Islet precursor cell (in vitro differentiated cells): ENCODE measurements around the gene HYAL2.
"Not testable (repeated sequence)": the region's sequence is repeated elsewhere in the genome, so short reads cannot be mapped to it uniquely, and the experiment has no call there.

Experiments
- DNase-seq: peaks from one replicate; pipeline ENCODE4 v3.0.0-alpha.2; 2018

HYAL2 gene

GRCh38 chr3:50287262-50287661 is 35.3 kb downstream of the HYAL2 start:
- peak; percentile 38 for DNase-seq

- DNase-seq = peak; percentile 48
Observed at GRCh38 chr3:50286322-50287227, 36.0 kb downstream of the HYAL2 start.

GRCh38 chr3:50284121-50284520 is 38.4 kb downstream of the HYAL2 start:
- DNase-seq = peak; percentile 30

DNA sequence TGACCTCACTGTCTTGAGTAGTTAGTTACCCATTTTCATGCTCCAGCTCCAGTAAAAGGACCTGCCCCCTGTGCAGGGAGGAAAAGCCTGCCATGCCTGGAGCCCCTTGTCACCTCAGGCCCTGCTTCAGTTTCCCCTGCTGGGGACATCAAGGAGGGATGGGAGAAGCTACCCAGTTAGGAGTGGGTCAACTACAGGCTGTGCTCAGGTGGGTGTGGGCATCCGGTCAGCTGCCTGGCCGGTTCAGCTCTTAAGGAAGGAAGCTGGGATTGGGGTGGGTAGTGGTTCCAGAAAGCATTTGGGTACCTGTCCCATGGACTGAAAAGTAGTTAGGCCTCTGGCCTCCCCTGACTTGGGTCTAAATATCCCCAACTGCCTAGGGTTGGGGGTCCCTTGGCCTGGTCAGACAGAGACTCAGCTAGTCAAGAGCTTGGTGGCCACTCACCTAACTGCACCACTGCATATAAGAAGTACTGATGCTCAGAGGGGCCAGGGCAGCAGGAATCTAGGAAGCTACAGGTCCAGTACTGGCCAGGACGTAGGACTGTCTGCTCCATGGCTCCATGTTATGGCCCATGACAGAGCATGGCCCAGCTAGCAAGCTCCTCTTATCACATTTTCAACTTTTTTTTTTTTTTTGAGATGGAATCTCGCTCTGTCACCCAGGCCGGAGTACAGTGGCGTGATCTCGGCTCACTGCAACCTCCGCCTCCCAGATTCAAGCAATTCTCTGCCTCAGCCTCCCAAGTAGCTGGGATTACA is 43.1 kb downstream of the HYAL2 start:
- no peak for DNase-seq

- DNase-seq = no peak
Observed at GRCh38 chr3:50278880-50279224, 43.7 kb downstream of the HYAL2 start, which contains the start of gene LSMEM2. TSS of gene LSMEM2 (plus strand) at chr3:50279087. CDS start at chr3:50279114, 27 bp downstream.

GRCh38 chr3:50278123-50278879 is 44.2 kb downstream of the HYAL2 start:
- no peak for DNase-seq

DNA sequence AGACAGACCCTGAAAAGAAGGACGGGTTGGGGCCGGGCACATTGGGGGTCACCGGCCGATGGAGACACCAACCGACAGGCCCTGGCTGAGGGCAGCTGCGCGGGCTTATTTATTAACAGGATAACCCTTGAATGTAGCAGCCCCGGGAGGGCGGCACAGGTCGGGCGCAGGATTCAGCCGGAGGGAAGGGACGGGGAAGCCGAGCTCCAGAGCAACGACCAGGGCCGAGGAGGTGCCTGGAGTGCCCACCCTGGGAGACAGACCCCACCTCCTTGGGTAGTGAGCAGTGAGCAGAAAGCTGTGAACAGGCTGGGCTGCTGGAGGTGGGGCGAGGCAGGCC is 45.8 kb downstream of the HYAL2 start:
- no peak for DNase-seq

GRCh38 chr3:50275996-50276761 is 46.4 kb downstream of the HYAL2 start:
- no peak for DNase-seq

GRCh38 chr3:50275141-50275995 is 47.2 kb downstream of the HYAL2 start:
- no peak for DNase-seq

GRCh38 chr3:50274371-50275104 is 48.0 kb downstream of the HYAL2 start:
- DNase-seq = peak; percentile 87

- no peak for DNase-seq
Observed at GRCh38 chr3:50273689-50274065, 48.9 kb downstream of the HYAL2 start.

GRCh38 chr3:50272911-50273688 is 49.4 kb downstream of the HYAL2 start:
- DNase-seq = peak; percentile 93

GRCh38 chr3:50272538-50272910 is 50.0 kb downstream of the HYAL2 start:
- not testable (repeated sequence) for DNase-seq

- peak; percentile 82 for DNase-seq
Observed at GRCh38 chr3:50271314-50271936, 51.1 kb downstream of the HYAL2 start.

DNA sequence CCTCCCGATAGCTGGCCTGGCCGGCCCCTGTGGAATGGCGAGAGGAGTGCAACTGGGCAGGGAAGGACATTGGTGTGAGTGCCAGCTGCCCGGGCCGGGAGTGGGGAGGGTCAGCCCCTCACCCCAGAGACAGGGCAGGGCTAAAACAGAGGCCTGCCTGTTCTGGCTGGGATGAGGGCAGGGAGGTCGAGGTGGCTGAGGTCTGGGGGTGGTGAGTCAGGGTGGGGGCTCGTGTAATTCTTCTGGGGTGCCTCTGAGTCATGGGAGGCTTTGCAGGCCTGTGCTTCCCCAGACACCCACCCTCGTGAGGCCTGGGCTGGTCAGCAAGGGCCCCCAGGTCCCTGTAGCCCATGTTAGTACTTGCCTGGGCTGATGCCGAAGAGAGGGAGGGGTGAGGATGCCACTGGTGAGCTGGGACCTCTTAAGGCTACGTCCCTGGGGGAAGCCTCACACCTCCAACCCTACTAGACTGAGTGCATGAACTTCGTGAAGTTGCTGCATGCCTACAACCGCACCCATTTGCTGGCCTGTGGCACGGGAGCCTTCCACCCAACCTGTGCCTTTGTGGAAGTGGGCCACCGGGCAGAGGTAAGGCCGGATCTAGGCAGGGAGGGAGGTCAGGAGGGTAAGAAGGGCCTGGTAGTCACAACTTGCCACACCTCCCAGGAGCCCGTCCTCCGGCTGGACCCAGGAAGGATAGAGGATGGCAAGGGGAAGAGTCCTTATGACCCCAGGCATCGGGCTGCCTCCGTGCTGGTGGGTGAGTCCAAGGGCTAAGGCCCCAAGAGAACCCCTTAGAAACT is 51.9 kb downstream of the HYAL2 start:
- no peak for DNase-seq

- DNase-seq = peak; percentile 78
Observed at GRCh38 chr3:50269977-50270413, 52.5 kb downstream of the HYAL2 start.

DNA sequence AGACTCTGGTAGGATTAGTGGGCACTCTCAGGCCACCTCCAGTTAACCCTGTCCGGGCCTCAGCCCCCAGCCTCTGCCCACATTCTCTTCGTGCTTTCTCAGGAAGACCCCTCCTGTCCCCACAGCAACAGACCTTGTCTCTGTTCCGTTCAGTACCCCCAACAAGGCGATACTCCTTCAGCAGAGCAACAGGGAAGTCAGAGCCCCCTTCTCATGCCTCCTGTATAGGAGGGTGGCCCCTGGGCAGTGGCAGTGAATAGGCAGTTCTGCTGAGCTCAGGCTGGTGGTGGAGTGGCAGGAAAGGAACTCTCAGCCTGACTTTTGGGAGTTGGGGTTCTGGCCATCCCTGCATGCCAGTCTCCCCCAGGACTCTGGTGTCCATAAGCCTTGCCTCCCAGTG is 53.1 kb downstream of the HYAL2 start:
- DNase-seq = no peak

DNA sequence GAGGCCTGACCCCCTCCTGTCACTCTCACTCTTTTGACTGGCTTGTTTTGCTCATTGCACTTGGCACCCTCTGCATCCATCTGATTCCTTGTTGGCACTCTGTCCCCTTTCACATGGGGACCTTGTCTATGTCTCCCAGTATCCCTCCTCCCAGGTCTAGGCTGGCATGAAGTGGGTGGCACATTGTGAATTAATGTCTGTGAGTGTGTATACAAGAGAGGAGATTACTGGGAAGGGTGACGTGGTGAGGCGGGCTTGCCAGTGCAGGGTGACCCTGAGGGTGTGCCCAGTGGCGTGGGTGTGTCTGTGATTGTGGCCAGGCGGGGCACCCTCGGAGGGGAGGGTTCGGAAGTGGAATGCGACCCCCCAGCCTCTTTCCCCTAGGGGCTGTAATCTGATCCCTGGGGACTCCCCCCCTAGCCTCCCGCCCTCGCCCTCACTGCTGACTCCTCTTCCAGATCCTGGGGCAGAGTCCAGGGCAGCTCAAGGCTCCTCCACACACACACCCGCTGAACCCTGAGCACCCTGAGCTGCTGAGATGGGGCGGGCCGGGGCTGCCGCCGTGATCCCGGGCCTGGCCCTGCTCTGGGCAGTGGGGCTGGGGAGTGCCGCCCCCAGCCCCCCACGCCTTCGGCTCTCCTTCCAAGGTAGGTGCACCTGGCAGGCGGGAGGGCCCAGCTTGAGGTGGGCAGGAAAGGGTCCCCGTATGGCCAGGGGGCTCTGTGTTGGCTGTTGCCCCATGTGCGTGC is 53.7 kb downstream of the HYAL2 start, which contains the start of gene SEMA3B:
SEMA3B (plus strand) TSS at position 445 of the 749 bp plus-strand sequence; CDS start at position 539, 94 bp downstream.
- DNase-seq = no peak
